ENCODE results near the gene ADGB. TPM values are rescaled to one million over a fixed set of nuclear protein-coding genes. Genes with fewer than 3 reads are reported as not detected.

Gene ADGB
- total and polyA plus RNA-seq, 9 of the 15 experiments (the other 6 are each of a cell fraction or from before 2014, with no cell fraction given): not detected

DNA sequence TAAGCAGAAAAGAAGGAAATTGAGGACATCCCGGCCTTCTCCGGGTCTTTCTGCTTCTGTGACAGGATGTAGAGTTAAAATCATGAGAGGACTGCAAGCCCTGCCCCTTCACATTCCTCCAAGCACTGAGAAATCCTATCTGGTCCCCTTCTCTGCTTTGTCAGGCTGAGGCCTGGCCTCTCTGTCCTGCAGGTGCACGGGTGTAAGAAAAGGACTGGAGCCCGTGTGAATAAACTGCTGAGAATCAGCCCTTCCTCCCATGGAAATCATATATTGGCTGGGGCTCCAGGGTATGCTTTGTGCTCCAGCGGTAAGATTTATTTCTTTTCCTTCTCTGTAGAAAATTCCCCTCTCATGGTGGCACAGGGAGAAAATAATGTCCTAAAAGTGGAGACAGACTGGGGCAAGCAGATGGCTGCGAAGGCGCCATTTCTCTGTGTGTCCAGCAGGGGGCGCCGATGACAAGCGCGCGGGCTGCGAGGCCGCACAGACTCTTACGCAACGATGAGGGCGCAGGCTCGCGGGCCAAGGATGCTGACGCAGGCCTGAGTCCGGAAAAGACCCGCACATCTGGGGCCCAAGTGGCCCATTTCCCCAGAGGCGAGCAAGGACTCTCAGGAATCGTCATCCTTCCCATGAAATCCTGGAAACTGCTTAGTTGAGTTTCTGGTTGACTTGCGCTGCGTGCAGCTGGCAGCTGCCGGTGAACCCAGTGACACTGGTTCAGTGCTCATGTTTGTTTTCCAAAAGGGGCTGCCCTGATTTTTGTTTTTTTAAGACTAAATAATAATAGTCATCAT is 258.6 kb downstream of the ADGB start (continued):
- TF ChIP-seq ZNF318 (IDR thresholded peaks at IDR 0.05; ENCODE audit: borderline replicate concordance in 1 of 2, low read depth in 1 of 2): no peak
- no peak for TF ChIP-seq PYGO2 (tag; IDR thresholded peaks at IDR 0.05)
- TF ChIP-seq NBN (IDR thresholded peaks at IDR 0.05; ENCODE audit: low read depth): peak; percentile 38; the same call in 1 of the 2 replicates
- TF ChIP-seq NR2C1 (IDR thresholded peaks at IDR 0.05): no peak
- TF ChIP-seq NR2C1 (tag; IDR thresholded peaks at IDR 0.05): no peak
- TF ChIP-seq ZNF436 (CRISPR knock-in tag; IDR thresholded peaks at IDR 0.05): no peak
- TF ChIP-seq HOXB6 (CRISPR knock-in tag; IDR thresholded peaks at IDR 0.05; ENCODE audit: borderline replicate concordance): no peak; the same call in 1 of the 2 replicates
- peak; percentile 90 for TF ChIP-seq DACH1 (IDR thresholded peaks at IDR 0.05; ENCODE audit: partially characterized antibody)
- TF ChIP-seq SREBF2 (CRISPR knock-in tag; IDR thresholded peaks at IDR 0.05): no peak
- 0 out of 2 replicates have a peak, but pooled peaks have one; percentile 5 for TF ChIP-seq RFX7 (CRISPR knock-in tag; IDR thresholded peaks at IDR 0.05)
- TF ChIP-seq SMAD2 (IDR thresholded peaks at IDR 0.05; ENCODE audit: low read depth, low read length): no peak
- TF ChIP-seq, protein P1, sequence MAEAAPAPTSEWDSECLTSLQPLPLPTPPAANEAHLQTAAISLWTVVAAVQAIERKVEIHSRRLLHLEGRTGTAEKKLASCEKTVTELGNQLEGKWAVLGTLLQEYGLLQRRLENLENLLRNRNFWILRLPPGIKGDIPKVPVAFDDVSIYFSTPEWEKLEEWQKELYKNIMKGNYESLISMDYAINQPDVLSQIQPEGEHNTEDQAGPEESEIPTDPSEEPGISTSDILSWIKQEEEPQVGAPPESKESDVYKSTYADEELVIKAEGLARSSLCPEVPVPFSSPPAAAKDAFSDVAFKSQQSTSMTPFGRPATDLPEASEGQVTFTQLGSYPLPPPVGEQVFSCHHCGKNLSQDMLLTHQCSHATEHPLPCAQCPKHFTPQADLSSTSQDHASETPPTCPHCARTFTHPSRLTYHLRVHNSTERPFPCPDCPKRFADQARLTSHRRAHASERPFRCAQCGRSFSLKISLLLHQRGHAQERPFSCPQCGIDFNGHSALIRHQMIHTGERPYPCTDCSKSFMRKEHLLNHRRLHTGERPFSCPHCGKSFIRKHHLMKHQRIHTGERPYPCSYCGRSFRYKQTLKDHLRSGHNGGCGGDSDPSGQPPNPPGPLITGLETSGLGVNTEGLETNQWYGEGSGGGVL (CRISPR knock-in tag; IDR thresholded peaks at IDR 0.05): no peak
- no peak for TF ChIP-seq POU5F1 (IDR thresholded peaks at IDR 0.05; ENCODE audit: borderline replicate concordance, low read depth, low read length, partially characterized antibody)
- TF ChIP-seq KLF10 (CRISPR knock-in tag; IDR thresholded peaks at IDR 0.05): peak; percentile 82; the same call in 1 of the 2 replicates
- TF ChIP-seq FOXA3 (CRISPR knock-in tag; conservative IDR thresholded peaks at IDR 0.05 in 1 of 2, IDR thresholded peaks at IDR 0.05 in 1 of 2): peak; percentile 25 to 71; a peak in 1 of 4 replicates
- TF ChIP-seq GATA2 (CRISPR knock-in tag; IDR thresholded peaks at IDR 0.05): no peak
- 0 out of 2 replicates have a peak, but pooled peaks have one; percentile 35 for TF ChIP-seq GABPA (tag; conservative IDR thresholded peaks at IDR 0.05; ENCODE audit: low read depth)
- TF ChIP-seq TARDBP (IDR thresholded peaks at IDR 0.05): no peak
